ENCODE measurements around the gene SSR1.

The SSR1 gene

GRCh38 chr6:7257521-7258230 lies 55.3 kb downstream of the SSR1 start:
- Histone ChIP-seq H3K36me3 (ENCODE audit: control insufficient read depth in 1 of 2, insufficient read depth in 2 of 2, low read length in 2 of 2) (peaks cover 6% of the 10 kb centered on the region in 2 experiments), H4K91ac (ENCODE audit: low read depth, low read length) (no peak overlapping the region), H3K27me3 (ENCODE audit: insufficient read depth, low read length) (no peaks in the 10 kb centered on the region), H3K27ac (ENCODE audit: low read depth, low read length) (no peak overlapping the region), H2BK120ac (ENCODE audit: insufficient read depth, low read length, poor library complexity) (no peak overlapping the region), H2AK5ac (ENCODE audit: low read length) (no peak overlapping the region), H2BK12ac (ENCODE audit: low read length) (no peak overlapping the region), H3K4ac (ENCODE audit: low read depth, low read length) (no peak overlapping the region), H2AFZ (ENCODE audit: insufficient read depth, low read length, poor library complexity) (no peak overlapping the region), H3K4me2 (ENCODE audit: low read length) (no peak overlapping the region), H3K9ac (ENCODE audit: low read length) (no peak overlapping the region), H3K4me1 (ENCODE audit: control insufficient read depth in 1 of 2, insufficient read depth in 2 of 2, low read length in 2 of 2) (peaks cover 12 to 18% of the 10 kb centered on the region in 2 experiments), H3K18ac (ENCODE audit: low read length) (no peak overlapping the region), H3K79me2 (ENCODE audit: control insufficient read depth, insufficient read depth, low read length, poor library complexity) (peaks cover 2% of the 10 kb centered on the region), H3K14ac (ENCODE audit: low read length) (no peak overlapping the region), H3K79me1 (ENCODE audit: low read length) (peaks cover 9% of the 10 kb centered on the region), H3K4me3 (ENCODE audit: low read depth, low read length) (no peak overlapping the region), H4K8ac (ENCODE audit: low read depth, low read length) (no peak overlapping the region), H4K12ac (ENCODE audit: low read depth, low read length) (no peak overlapping the region), H3K9me3 (ENCODE audit: insufficient read depth, low read depth, low read length) (peaks cover 2% of the 10 kb centered on the region), H2BK5ac (ENCODE audit: low read depth, low read length, poor library complexity) (no peak overlapping the region), H3K23ac (ENCODE audit: low read length) (no peak overlapping the region)
- no CpG with 5 or more reads among the region's 18 CpGs for WGBS (ENCODE audit: extremely low coverage, insufficient coverage, insufficient read length)
- no peak for DNase-seq

- no peak overlapping the region for H3K14ac ChIP-seq (ENCODE audit: low read length)
- no CpG with 5 or more reads among the region's 4 CpGs for WGBS (ENCODE audit: extremely low coverage, insufficient coverage, insufficient read length)
- peaks cover 2% of the 10 kb centered on the region for H3K9me3 ChIP-seq (ENCODE audit: insufficient read depth, low read depth, low read length)
- H3K4me1 ChIP-seq (ENCODE audit: control insufficient read depth in 1 of 2, insufficient read depth in 2 of 2, low read length in 2 of 2): peaks cover 7 to 14% of the 10 kb centered on the region in 2 experiments
- no peak overlapping the region for H2BK120ac ChIP-seq (ENCODE audit: insufficient read depth, low read length, poor library complexity)
- H3K9ac ChIP-seq (ENCODE audit: low read length): no peak overlapping the region
- no peak overlapping the region for H3K4me3 ChIP-seq (ENCODE audit: low read depth, low read length)
- no peak overlapping the region for H2AK5ac ChIP-seq (ENCODE audit: low read length)
- no peak overlapping the region for H4K8ac ChIP-seq (ENCODE audit: low read depth, low read length)
- H4K91ac ChIP-seq (ENCODE audit: low read depth, low read length): no peak overlapping the region
- no peaks in the 10 kb centered on the region for H3K27me3 ChIP-seq (ENCODE audit: insufficient read depth, low read length)
- peaks cover 2% of the 10 kb centered on the region for H3K79me2 ChIP-seq (ENCODE audit: control insufficient read depth, insufficient read depth, low read length, poor library complexity)
- DNase-seq: no peak
- H3K18ac ChIP-seq (ENCODE audit: low read length): no peak overlapping the region
- H3K27ac ChIP-seq (ENCODE audit: low read depth, low read length): no peak overlapping the region
- no peak overlapping the region for H2AFZ ChIP-seq (ENCODE audit: insufficient read depth, low read length, poor library complexity)
- no peak overlapping the region for H2BK5ac ChIP-seq (ENCODE audit: low read depth, low read length, poor library complexity)
- peaks cover 9% of the 10 kb centered on the region for H3K79me1 ChIP-seq (ENCODE audit: low read length)
- no peak overlapping the region for H3K23ac ChIP-seq (ENCODE audit: low read length)
- no peak overlapping the region for H2BK12ac ChIP-seq (ENCODE audit: low read length)
- no peak overlapping the region for H3K4me2 ChIP-seq (ENCODE audit: low read length)
- H3K4ac ChIP-seq (ENCODE audit: low read depth, low read length): no peak overlapping the region
- H3K36me3 ChIP-seq (ENCODE audit: control insufficient read depth in 1 of 2, insufficient read depth in 2 of 2, low read length in 2 of 2): peaks cover 12 to 14% of the 10 kb centered on the region in 2 experiments
- H4K12ac ChIP-seq (ENCODE audit: low read depth, low read length): no peak overlapping the region
Observed at GRCh38 chr6:7256785-7257184, 56.2 kb downstream of the SSR1 start.

- no CpG with 5 or more reads among the region's 5 CpGs for WGBS (ENCODE audit: extremely low coverage, insufficient coverage, insufficient read length)
Observed at GRCh38 chr6:7255918-7256317, 57.1 kb downstream of the SSR1 start.

GRCh38 chr6:7254980-7255835 lies 57.8 kb downstream of the SSR1 start:
- DNase-seq: no peak
- H3K27me3 ChIP-seq (ENCODE audit: insufficient read depth, low read length): no peaks in the 10 kb centered on the region
- no peak overlapping the region for H3K23ac ChIP-seq (ENCODE audit: low read length)
- H3K27ac ChIP-seq (ENCODE audit: low read depth, low read length): no peak overlapping the region
- no peak overlapping the region for H3K4me3 ChIP-seq (ENCODE audit: low read depth, low read length)
- peaks cover 19 to 22% of the 10 kb centered on the region in 2 experiments for H3K36me3 ChIP-seq (ENCODE audit: control insufficient read depth in 1 of 2, insufficient read depth in 2 of 2, low read length in 2 of 2)
- no peak overlapping the region for H2BK5ac ChIP-seq (ENCODE audit: low read depth, low read length, poor library complexity)
- no peaks in the 10 kb centered on the region for H3K79me1 ChIP-seq (ENCODE audit: low read length)
- H3K9me3 ChIP-seq (ENCODE audit: insufficient read depth, low read depth, low read length): peaks cover 2% of the 10 kb centered on the region
- H2AFZ ChIP-seq (ENCODE audit: insufficient read depth, low read length, poor library complexity): no peak overlapping the region
- H2AK5ac ChIP-seq (ENCODE audit: low read length): no peak overlapping the region
- no peak overlapping the region for H3K4me2 ChIP-seq (ENCODE audit: low read length)
- peaks cover 0 to 4% of the 10 kb centered on the region in 2 experiments for H3K4me1 ChIP-seq (ENCODE audit: control insufficient read depth in 1 of 2, insufficient read depth in 2 of 2, low read length in 2 of 2)
- H2BK12ac ChIP-seq (ENCODE audit: low read length): no peak overlapping the region
- no peak overlapping the region for H2BK120ac ChIP-seq (ENCODE audit: insufficient read depth, low read length, poor library complexity)
- no peaks in the 10 kb centered on the region for H3K79me2 ChIP-seq (ENCODE audit: control insufficient read depth, insufficient read depth, low read length, poor library complexity)
- no peak overlapping the region for H4K12ac ChIP-seq (ENCODE audit: low read depth, low read length)
- no CpG with 5 or more reads among the region's 12 CpGs for WGBS (ENCODE audit: extremely low coverage, insufficient coverage, insufficient read length)
- H4K8ac ChIP-seq (ENCODE audit: low read depth, low read length): no peak overlapping the region
- no peak overlapping the region for H3K18ac ChIP-seq (ENCODE audit: low read length)
- H3K4ac ChIP-seq (ENCODE audit: low read depth, low read length): no peak overlapping the region
- no peak overlapping the region for H3K14ac ChIP-seq (ENCODE audit: low read length)
- no peak overlapping the region for H4K91ac ChIP-seq (ENCODE audit: low read depth, low read length)
- no peak overlapping the region for H3K9ac ChIP-seq (ENCODE audit: low read length)

More at GRCh38 chr6:7255918-7256317, 57.1 kb downstream of the SSR1 start:
- H4K8ac ChIP-seq (ENCODE audit: low read depth, low read length): no peak overlapping the region
- H3K79me1 ChIP-seq (ENCODE audit: low read length): peaks cover 3% of the 10 kb centered on the region
- no peak overlapping the region for H3K4me2 ChIP-seq (ENCODE audit: low read length)
- H3K9ac ChIP-seq (ENCODE audit: low read length): no peak overlapping the region
- H3K79me2 ChIP-seq (ENCODE audit: control insufficient read depth, insufficient read depth, low read length, poor library complexity): peaks cover 2% of the 10 kb centered on the region
- no peak overlapping the region for H2BK5ac ChIP-seq (ENCODE audit: low read depth, low read length, poor library complexity)
- DNase-seq: no peak
- H3K4ac ChIP-seq (ENCODE audit: low read depth, low read length): no peak overlapping the region
- no peak overlapping the region for H4K12ac ChIP-seq (ENCODE audit: low read depth, low read length)
- no peaks in the 10 kb centered on the region for H3K27me3 ChIP-seq (ENCODE audit: insufficient read depth, low read length)
- H3K4me1 ChIP-seq (ENCODE audit: control insufficient read depth in 1 of 2, insufficient read depth in 2 of 2, low read length in 2 of 2): peaks cover 6 to 10% of the 10 kb centered on the region in 2 experiments
- peaks cover 15 to 18% of the 10 kb centered on the region in 2 experiments for H3K36me3 ChIP-seq (ENCODE audit: control insufficient read depth in 1 of 2, insufficient read depth in 2 of 2, low read length in 2 of 2)
- H2AFZ ChIP-seq (ENCODE audit: insufficient read depth, low read length, poor library complexity): no peak overlapping the region
- no peak overlapping the region for H2BK12ac ChIP-seq (ENCODE audit: low read length)
- H3K27ac ChIP-seq (ENCODE audit: low read depth, low read length): no peak overlapping the region
- no peak overlapping the region for H3K18ac ChIP-seq (ENCODE audit: low read length)
- H3K9me3 ChIP-seq (ENCODE audit: insufficient read depth, low read depth, low read length): peaks cover 2% of the 10 kb centered on the region
- no peak overlapping the region for H3K4me3 ChIP-seq (ENCODE audit: low read depth, low read length)
- H3K14ac ChIP-seq (ENCODE audit: low read length): no peak overlapping the region
- H3K23ac ChIP-seq (ENCODE audit: low read length): no peak overlapping the region
- H4K91ac ChIP-seq (ENCODE audit: low read depth, low read length): no peak overlapping the region
- no peak overlapping the region for H2AK5ac ChIP-seq (ENCODE audit: low read length)
- H2BK120ac ChIP-seq (ENCODE audit: insufficient read depth, low read length, poor library complexity): no peak overlapping the region

Data from trophoblast cell (in vitro differentiated cells and primary cell).